ENCODE data around the gene CLDN5. TPM values are rescaled to one million over a fixed set of nuclear protein-coding genes. Genes with fewer than 3 reads are reported as not detected.
A peak's percentile ranks its signal among the peaks of the same experiment; 100 is the strongest.

The CLDN5 gene
- 10.4 TPM for total RNA-seq

- ATAC-seq: peak; percentile 53
- DNase-seq (ENCODE audit: low spot score): peak; percentile 54
These were observed at the start of gene CLDN5 for GRCh38 chr22:19524170-19525115. CLDN5 (minus strand) TSS chr22:19524410; CDS start chr22:19524255, 155 bp downstream.

GRCh38 chr22:19571995-19572394 is 47.8 kb upstream of the CLDN5 start:
- ATAC-seq (no peak), DNase-seq (ENCODE audit: low spot score) (no peak)

GRCh38 chr22:19571207-19571795 is 47.1 kb upstream of the CLDN5 start:
- DNase-seq (ENCODE audit: low spot score): no peak
- ATAC-seq: no peak

- ATAC-seq (no peak), DNase-seq (ENCODE audit: low spot score) (no peak)
These were observed 45.8 kb upstream of the CLDN5 start for GRCh38 chr22:19569976-19570375.

- ATAC-seq (no peak), DNase-seq (ENCODE audit: low spot score) (no peak)
These were observed 45.0 kb upstream of the CLDN5 start for GRCh38 chr22:19569276-19569640.

- DNase-seq (ENCODE audit: low spot score): no peak
- ATAC-seq: no peak
These were observed 44.4 kb upstream of the CLDN5 start for GRCh38 chr22:19568337-19569275.

GRCh38 chr22:19567157-19568009 is 43.2 kb upstream of the CLDN5 start:
- DNase-seq (ENCODE audit: low spot score) (no peak), ATAC-seq (no peak)

GRCh38 chr22:19566279-19567156 is 42.3 kb upstream of the CLDN5 start:
- DNase-seq (ENCODE audit: low spot score): no peak
- no peak for ATAC-seq

GRCh38 chr22:19565382-19566278 is 41.4 kb upstream of the CLDN5 start:
- ATAC-seq: no peak
- no peak for DNase-seq (ENCODE audit: low spot score)

GRCh38 chr22:19559956-19560355 is 35.7 kb upstream of the CLDN5 start:
- ATAC-seq: no peak
- no peak for DNase-seq (ENCODE audit: low spot score)

GRCh38 chr22:19559324-19559811 is 35.2 kb upstream of the CLDN5 start:
- DNase-seq (ENCODE audit: low spot score) (no peak), ATAC-seq (no peak)

GRCh38 chr22:19556963-19557545 is 32.8 kb upstream of the CLDN5 start:
- DNase-seq (ENCODE audit: low spot score): no peak

GRCh38 chr22:19555651-19556050 is 31.4 kb upstream of the CLDN5 start:
- DNase-seq (ENCODE audit: low spot score): no peak
- ATAC-seq: no peak

More at GRCh38 chr22:19556963-19557545, 32.8 kb upstream of the CLDN5 start:
- ATAC-seq: no peak

- ATAC-seq (no peak), DNase-seq (ENCODE audit: low spot score) (no peak)
These were observed 30.7 kb upstream of the CLDN5 start for GRCh38 chr22:19554834-19555404.

GRCh38 chr22:19553201-19553600 is 29.0 kb upstream of the CLDN5 start:
- DNase-seq (ENCODE audit: low spot score) (no peak), ATAC-seq (no peak)

- DNase-seq (ENCODE audit: low spot score) (no peak), ATAC-seq (no peak)
These were observed 26.2 kb upstream of the CLDN5 start for GRCh38 chr22:19550382-19550781.

- no peak for DNase-seq (ENCODE audit: low spot score)
- no peak for ATAC-seq
These were observed 25.2 kb upstream of the CLDN5 start for GRCh38 chr22:19549428-19549827.

All from left lobe of liver (tissue), 2 donors.